Natural killer cell (primary cell): ENCODE results near the gene RPS6KA1. TPM values are rescaled to one million over a fixed set of nuclear protein-coding genes. Genes with fewer than 3 reads are reported as not detected.
A peak's percentile ranks its signal among the peaks of the same experiment; 100 is the strongest.

Experiments used
- ATAC-seq, 3 donors: fragments of 150-1000 bp in 2 of 3; fragments of 200-7000 bp in 1 of 3; cut with Tn5 transposase; 1 replicate in 1 of 3; 2 replicates in 2 of 3; pipeline ENCODE4 v1.10.0; 2021; ENCODE audit warnings: mild to moderate bottlenecking in 2 of 3, moderate library complexity in 2 of 3
- DNase-seq, 2 donors: peaks; one replicate each; pipeline versions ENCODE4 v3.0.0 to v3.0.0-alpha.2; 2013 to 2021; ENCODE audit warnings: mixed read lengths in 1 of 2
- H3K27ac ChIP-seq: one replicate; pipeline ENCODE4 v1.5.1; 2013; ENCODE audit warnings: mild to moderate bottlenecking, low read length
- H3K27me3 ChIP-seq: one replicate; pipeline ENCODE4 v1.6.1; 2013; ENCODE audit warnings: low read length; ENCODE audit not compliant: control insufficient read depth, insufficient read depth
- H3K36me3 ChIP-seq: one replicate; pipeline ENCODE4 v1.6.1; 2013; ENCODE audit warnings: low read length; ENCODE audit not compliant: control insufficient read depth, insufficient read depth
- H3K4me1 ChIP-seq: one replicate; pipeline ENCODE4 v1.6.1; 2013; ENCODE audit warnings: low read length; ENCODE audit not compliant: control insufficient read depth, insufficient read depth
- H3K4me3 ChIP-seq: one replicate; pipeline ENCODE4 v1.5.1; 2013; ENCODE audit warnings: low read length
- H3K9me3 ChIP-seq: one replicate; pipeline ENCODE4 v1.6.1; 2013; ENCODE audit warnings: low read length; ENCODE audit not compliant: control insufficient read depth, insufficient read depth
- H3K27ac Mint-ChIP-seq, 2 donors: one replicate each; pipeline ENCODE4 v1.8.0; 2022; ENCODE audit warnings: mild to moderate bottlenecking in 2 of 2, mixed read lengths in 2 of 2, moderate library complexity in 1 of 2
- H3K27me3 Mint-ChIP-seq, 2 donors: one replicate each; pipeline ENCODE4 v1.8.0; 2022; ENCODE audit warnings: low read depth in 2 of 2, mixed read lengths in 2 of 2
- H3K36me3 Mint-ChIP-seq: one replicate; pipeline ENCODE4 v1.8.0; 2022; ENCODE audit warnings: mixed read lengths
- H3K4me1 Mint-ChIP-seq, 2 donors: one replicate each; pipeline ENCODE4 v1.8.0; 2022; ENCODE audit warnings: mixed read lengths in 2 of 2
- H3K4me3 Mint-ChIP-seq: one replicate; pipeline ENCODE4 v1.8.0; 2022; ENCODE audit warnings: mild to moderate bottlenecking, moderate library complexity, mixed read lengths
- H3K9me3 Mint-ChIP-seq, 2 donors: one replicate each; pipeline ENCODE4 v1.8.0; 2022; ENCODE audit warnings: mixed read lengths in 2 of 2
- WGBS: methylation state at CpG from one replicate; pipeline ENCODE4 v1.1.7; 2013; ENCODE audit warnings: missing lambda C conversion rate; ENCODE audit not compliant: insufficient coverage; 5-methylcytosine and 5-hydroxymethylcytosine counted together
- intact Hi-C: fragments of 100-400 bp; cut with micrococcal nuclease; formaldehyde crosslinking; loops from one replicate; pipeline ENCODE4 v1.14.2; 2022
- total RNA-seq, 4 donors: library from RNA; stranded (reverse); fragments of 120-200 nt in 1 of 4; gene quantifications; one replicate each; pipeline versions ENCODE4 v1.2.3 to v1.2.4, GENCODE V29; 2013 to 2022
- TF ChIP-seq, protein P1 (sequence below): fragments of 200-600 bp; IDR thresholded peaks from one replicate; pipeline ENCODE4 v1.8.0; 2022; ENCODE audit warnings: antibody characterized with exemption

RPS6KA1 gene
- total RNA-seq, 3 donors from 2014 or later (not counting 1 experiment from before 2014, with no cell fraction given), result 191 to 226 (median 215) TPM

- Mint-ChIP-seq H3K27ac (peak overlapping the region; percentile 83 to 87), H3K9me3 (no peaks in the 10 kb centered on the region), H3K4me1 (peaks cover 15 to 39% of the 10 kb centered on the region in 2 donors), H3K36me3 (no peaks in the 10 kb centered on the region), H3K4me3 (no peak overlapping the region), H3K27me3 (no peaks in the 10 kb centered on the region)
- peaks cover 80% of the 10 kb centered on the region for H3K36me3 ChIP-seq
- peak overlapping the region; percentile 14 for H3K27ac ChIP-seq
- TF ChIP-seq, protein P1, sequence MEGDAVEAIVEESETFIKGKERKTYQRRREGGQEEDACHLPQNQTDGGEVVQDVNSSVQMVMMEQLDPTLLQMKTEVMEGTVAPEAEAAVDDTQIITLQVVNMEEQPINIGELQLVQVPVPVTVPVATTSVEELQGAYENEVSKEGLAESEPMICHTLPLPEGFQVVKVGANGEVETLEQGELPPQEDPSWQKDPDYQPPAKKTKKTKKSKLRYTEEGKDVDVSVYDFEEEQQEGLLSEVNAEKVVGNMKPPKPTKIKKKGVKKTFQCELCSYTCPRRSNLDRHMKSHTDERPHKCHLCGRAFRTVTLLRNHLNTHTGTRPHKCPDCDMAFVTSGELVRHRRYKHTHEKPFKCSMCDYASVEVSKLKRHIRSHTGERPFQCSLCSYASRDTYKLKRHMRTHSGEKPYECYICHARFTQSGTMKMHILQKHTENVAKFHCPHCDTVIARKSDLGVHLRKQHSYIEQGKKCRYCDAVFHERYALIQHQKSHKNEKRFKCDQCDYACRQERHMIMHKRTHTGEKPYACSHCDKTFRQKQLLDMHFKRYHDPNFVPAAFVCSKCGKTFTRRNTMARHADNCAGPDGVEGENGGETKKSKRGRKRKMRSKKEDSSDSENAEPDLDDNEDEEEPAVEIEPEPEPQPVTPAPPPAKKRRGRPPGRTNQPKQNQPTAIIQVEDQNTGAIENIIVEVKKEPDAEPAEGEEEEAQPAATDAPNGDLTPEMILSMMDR, result no peak
- WGBS, result 95% methylated on average over 10 of the region's 10 CpGs
- H3K4me1 ChIP-seq, result peaks cover 32% of the 10 kb centered on the region
- H3K27me3 ChIP-seq, result no peaks in the 10 kb centered on the region
- H3K9me3 ChIP-seq, result no peaks in the 10 kb centered on the region
- intact Hi-C loops, result no loop called here
- ATAC-seq (no peak), DNase-seq (no peak)
- no peak overlapping the region for H3K4me3 ChIP-seq
Observed at GRCh38 chr1:26554781-26555180, 25.2 kb downstream of the RPS6KA1 start.

GRCh38 chr1:26555550-26555981, 26.0 kb downstream of the RPS6KA1 start:
- Mint-ChIP-seq H3K27ac (peak overlapping the region; percentile 83 to 87), H3K4me1 (peaks cover 15 to 37% of the 10 kb centered on the region in 2 donors), H3K36me3 (no peaks in the 10 kb centered on the region), H3K27me3 (no peaks in the 10 kb centered on the region), H3K4me3 (no peak overlapping the region), H3K9me3 (no peaks in the 10 kb centered on the region)
- Histone ChIP-seq H3K9me3 (no peaks in the 10 kb centered on the region), H3K27me3 (no peaks in the 10 kb centered on the region), H3K4me1 (peaks cover 32% of the 10 kb centered on the region), H3K36me3 (peaks cover 88% of the 10 kb centered on the region), H3K27ac (no peak overlapping the region), H3K4me3 (no peak overlapping the region)
- ATAC-seq, result no peak
- intact Hi-C loops, result no loop called here
- 67% methylated on average over 11 of the region's 11 CpGs for WGBS
- TF ChIP-seq, protein P1, result no peak
- no peak for DNase-seq

GRCh38 chr1:26556111-26556510, 26.6 kb downstream of the RPS6KA1 start:
- Mint-ChIP-seq H3K9me3 (no peaks in the 10 kb centered on the region), H3K4me3 (no peak overlapping the region), H3K27me3 (no peaks in the 10 kb centered on the region), H3K36me3 (no peaks in the 10 kb centered on the region), H3K27ac (peak overlapping the region in 1 of 2 donors; percentile 21), H3K4me1 (peaks cover 15 to 32% of the 10 kb centered on the region in 2 donors)
- Histone ChIP-seq H3K27me3 (no peaks in the 10 kb centered on the region), H3K4me1 (peaks cover 30% of the 10 kb centered on the region), H3K9me3 (no peaks in the 10 kb centered on the region), H3K27ac (no peak overlapping the region), H3K36me3 (peaks cover 90% of the 10 kb centered on the region), H3K4me3 (no peak overlapping the region)
- no peak for ATAC-seq
- TF ChIP-seq, protein P1, result no peak
- 88% methylated on average over 2 of the region's 2 CpGs for WGBS
- DNase-seq, result no peak
- intact Hi-C loops, result no loop called here

DNA sequence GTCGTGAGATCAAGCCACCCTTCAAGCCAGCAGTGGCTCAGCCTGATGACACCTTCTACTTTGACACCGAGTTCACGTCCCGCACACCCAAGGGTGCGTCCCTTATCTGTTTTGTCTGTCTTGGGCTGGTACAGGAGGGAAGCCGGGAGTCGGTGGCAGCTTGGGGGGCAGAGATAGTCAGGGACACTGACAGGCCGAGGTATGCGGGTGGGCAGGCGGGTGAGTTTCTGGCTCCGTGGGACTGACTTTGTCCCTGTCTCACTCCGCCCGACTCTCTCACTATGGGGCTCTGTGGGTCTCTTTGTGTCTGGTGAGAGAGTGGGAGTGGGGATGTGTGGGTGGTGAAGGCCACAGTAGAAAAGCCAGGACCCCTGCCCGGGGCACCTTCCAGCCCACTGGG, 27.4 kb downstream of the RPS6KA1 start:
- TF ChIP-seq, protein P1, result no peak
- Histone ChIP-seq H3K4me3 (no peak overlapping the region), H3K4me1 (peaks cover 25% of the 10 kb centered on the region), H3K27me3 (no peaks in the 10 kb centered on the region), H3K9me3 (no peaks in the 10 kb centered on the region), H3K36me3 (peaks cover 88% of the 10 kb centered on the region), H3K27ac (no peak overlapping the region)
- Mint-ChIP-seq H3K4me1 (peaks cover 15 to 35% of the 10 kb centered on the region in 2 donors), H3K9me3 (no peaks in the 10 kb centered on the region), H3K4me3 (no peak overlapping the region), H3K36me3 (peaks cover 1% of the 10 kb centered on the region), H3K27ac (peak overlapping the region; percentile 58 to 70), H3K27me3 (no peaks in the 10 kb centered on the region)
- no peak for DNase-seq
- intact Hi-C loops, result no loop called here
- ATAC-seq, result no peak
- WGBS, result 96% methylated on average over 14 of the region's 14 CpGs
